Liver (tissue), 9 donors: ENCODE data around the gene RAB35. TPM values are rescaled to one million over a fixed set of nuclear protein-coding genes. Genes with fewer than 3 reads are reported as not detected.

Experiments
- DNase-seq: peaks from one replicate; pipeline ENCODE4 v3.0.0-alpha.2; 2017; ENCODE audit warnings: low spot score
- H3K27ac ChIP-seq, 2 donors: one replicate each; pipeline ENCODE4 v1.7.0; 2013; ENCODE audit warnings: inconsistent platforms in 2 of 2, low read length in 2 of 2, control low read depth in 1 of 2, low read depth in 1 of 2, mild to moderate bottlenecking in 1 of 2
- H3K27me3 ChIP-seq, 4 donors: one replicate each; pipeline versions ENCODE4 v1.6.1 to v1.7.0; 2013; ENCODE audit warnings: low read length in 3 of 4, inconsistent platforms in 1 of 4, mild to moderate bottlenecking in 1 of 4, moderate library complexity in 1 of 4; ENCODE audit not compliant: control insufficient read depth in 4 of 4, insufficient read depth in 4 of 4
- H3K36me3 ChIP-seq, 4 donors: one replicate each; pipeline versions ENCODE4 v1.6.1 to v1.7.0; 2013; ENCODE audit warnings: low read length in 3 of 4, mild to moderate bottlenecking in 3 of 4, low read depth in 1 of 4, moderate library complexity in 1 of 4; ENCODE audit not compliant: control insufficient read depth in 4 of 4, insufficient read depth in 3 of 4
- H3K4me1 ChIP-seq, 4 donors: one replicate each; pipeline versions ENCODE4 v1.6.1 to v1.7.0; 2013; ENCODE audit warnings: low read length in 3 of 4, mild to moderate bottlenecking in 3 of 4, moderate library complexity in 1 of 4; ENCODE audit not compliant: control insufficient read depth in 4 of 4, insufficient read depth in 4 of 4
- H3K4me3 ChIP-seq, 3 donors: one replicate each; pipeline versions ENCODE4 v1.6.1 to v1.7.0; 2013; ENCODE audit warnings: low read length in 3 of 3, control low read depth in 1 of 3, low read depth in 1 of 3, mild to moderate bottlenecking in 1 of 3
- H3K9ac ChIP-seq, 2 donors: one replicate each; pipeline ENCODE4 v1.7.0; 2013; ENCODE audit warnings: low read length in 2 of 2, mild to moderate bottlenecking in 2 of 2, moderate library complexity in 2 of 2, control low read depth in 1 of 2, low read depth in 1 of 2
- H3K9me3 ChIP-seq, 4 donors: one replicate each; pipeline versions ENCODE4 v1.6.1 to v1.7.0; 2013; ENCODE audit warnings: low read length in 3 of 4; ENCODE audit not compliant: control insufficient read depth in 4 of 4
- EGR1 ChIP-seq, 2 donors: IDR thresholded peaks; 2 replicates each; pipeline ENCODE4 v1.6.1; 2016 to 2018; ENCODE audit warnings: antibody characterized with exemption in 2 of 2, low read depth in 2 of 2
- FOXA1 ChIP-seq: IDR thresholded peaks from 2 replicates; pipeline ENCODE4 v1.6.1; 2016; ENCODE audit warnings: antibody characterized with exemption
- FOXA2 ChIP-seq: IDR thresholded peaks from 2 replicates; pipeline ENCODE4 v1.6.1; 2016; ENCODE audit warnings: antibody characterized with exemption
- HNF4A ChIP-seq, 2 donors: conservative IDR thresholded peaks; 2 replicates each; pipeline ENCODE4 v1.6.1; 2016; ENCODE audit warnings: antibody characterized with exemption in 2 of 2, mild to moderate bottlenecking in 2 of 2
- HNF4G ChIP-seq: IDR thresholded peaks from 2 replicates; pipeline ENCODE4 v1.6.1; 2016; ENCODE audit warnings: antibody characterized with exemption
- JUND ChIP-seq, 2 donors: IDR thresholded peaks; 2 replicates each; pipeline ENCODE4 v1.6.1; 2016; ENCODE audit warnings: antibody characterized with exemption in 2 of 2
- NR2F2 ChIP-seq: IDR thresholded peaks from 2 replicates; pipeline ENCODE4 v1.6.1; 2016; ENCODE audit warnings: antibody characterized with exemption
- RAD21 ChIP-seq, 2 donors: IDR thresholded peaks; 2 replicates each; pipeline ENCODE4 v1.6.1; 2016; ENCODE audit warnings: antibody characterized with exemption in 2 of 2, mild to moderate bottlenecking in 2 of 2
- RXRA ChIP-seq, 2 donors: IDR thresholded peaks; 2 replicates each; pipeline ENCODE4 v1.6.1; 2017 to 2018; ENCODE audit warnings: antibody characterized with exemption in 2 of 2, mild to moderate bottlenecking in 1 of 2
- SP1 ChIP-seq: IDR thresholded peaks from 2 replicates; pipeline ENCODE4 v1.6.1; 2018; ENCODE audit warnings: antibody characterized with exemption, mild to moderate bottlenecking
- TAF1 ChIP-seq: conservative IDR thresholded peaks from 2 replicates; pipeline ENCODE4 v1.6.1; 2016; ENCODE audit warnings: antibody characterized with exemption, mild to moderate bottlenecking
- YY1 ChIP-seq: IDR thresholded peaks from 2 replicates; pipeline ENCODE4 v1.6.1; 2016; ENCODE audit warnings: antibody characterized with exemption, mild to moderate bottlenecking
- WGBS: extraction: QIAGEN DNeasy Blood & Tissue Kit; methylation state at CpG from one replicate; pipeline ENCODE4 v1.1.7; 2013; 5-methylcytosine and 5-hydroxymethylcytosine counted together
- polyA plus RNA-seq, 2 donors: library from polyadenylated mRNA; stranded (reverse) in 1 of 2; unstranded in 1 of 2; fragments of 200-250 nt in 1 of 2; fragments of >200 nt in 1 of 2; fragmentation: Nextera tagmentation in 1 of 2; extraction: Ambion mirVana in 1 of 2; gene quantifications; one replicate each; pipeline versions ENCODE4 v1.2.1 to v1.2.3, GENCODE V29; 2013 to 2015
- total RNA-seq, 2 donors: library from RNA; depleted of rRNA; stranded (reverse); fragments of >200 nt; gene quantifications; one replicate each; pipeline ENCODE4 v1.2.3, GENCODE V29; 2014
- TF ChIP-seq, protein P1 (sequence below): IDR thresholded peaks from 2 replicates; pipeline ENCODE4 v1.6.1; 2016; ENCODE audit warnings: antibody characterized with exemption
- TF ChIP-seq, protein P2 (sequence below): fragments of 150-350 bp; IDR thresholded peaks from 2 replicates; pipeline ENCODE4 v1.5.1; 2017; ENCODE audit warnings: improper control_type of control experiment, low read depth, low read length; ENCODE audit not compliant: missing input control
- TF ChIP-seq, protein P3 (sequence below): IDR thresholded peaks from 2 replicates; pipeline ENCODE4 v1.6.1; 2016; ENCODE audit warnings: antibody characterized with exemption
- TF ChIP-seq, protein P4 (sequence below): IDR thresholded peaks from 2 replicates; pipeline ENCODE4 v1.6.1; 2016; ENCODE audit warnings: antibody characterized with exemption, mild to moderate bottlenecking
- TF ChIP-seq, protein P5 (sequence below): IDR thresholded peaks from 2 replicates; pipeline ENCODE4 v1.6.1; 2016; ENCODE audit warnings: antibody characterized with exemption
- donor health status: healthy.
- donor health status: healthy.
- donor health status: healthy.
- donor health status: healthy.
- donor health status: healthy.

The RAB35 gene
- total and polyA plus RNA-seq, 4 donors: 7.4 to 14.4 (median 10.2) TPM

GRCh38 chr12:120067084-120067869 lies 49.3 kb downstream of the RAB35 start:
- no peak overlapping the region for H3K4me3 ChIP-seq
- 94% methylated on average over 3 of the region's 3 CpGs for WGBS
- no peaks in the 10 kb centered on the region for H3K36me3 ChIP-seq
- no peak overlapping the region for H3K9ac ChIP-seq
- peaks cover 2 to 16% (median 13%) of the 10 kb centered on the region in 4 donors for H3K4me1 ChIP-seq
- no peak for DNase-seq
- H3K9me3 ChIP-seq: no peaks in the 10 kb centered on the region
- H3K27ac ChIP-seq: no peak overlapping the region
- no peaks in the 10 kb centered on the region for H3K27me3 ChIP-seq
- no peak for TF ChIP-seq EGR1 (IDR thresholded peaks at IDR 0.05; ENCODE audit: low read depth in 2 of 2)
- TF ChIP-seq NR2F2: no peak
- TF ChIP-seq HNF4G: no peak
- no peak for TF ChIP-seq YY1
- no peak for TF ChIP-seq HNF4A (conservative IDR thresholded peaks at IDR 0.05)
- TF ChIP-seq, protein P1, sequence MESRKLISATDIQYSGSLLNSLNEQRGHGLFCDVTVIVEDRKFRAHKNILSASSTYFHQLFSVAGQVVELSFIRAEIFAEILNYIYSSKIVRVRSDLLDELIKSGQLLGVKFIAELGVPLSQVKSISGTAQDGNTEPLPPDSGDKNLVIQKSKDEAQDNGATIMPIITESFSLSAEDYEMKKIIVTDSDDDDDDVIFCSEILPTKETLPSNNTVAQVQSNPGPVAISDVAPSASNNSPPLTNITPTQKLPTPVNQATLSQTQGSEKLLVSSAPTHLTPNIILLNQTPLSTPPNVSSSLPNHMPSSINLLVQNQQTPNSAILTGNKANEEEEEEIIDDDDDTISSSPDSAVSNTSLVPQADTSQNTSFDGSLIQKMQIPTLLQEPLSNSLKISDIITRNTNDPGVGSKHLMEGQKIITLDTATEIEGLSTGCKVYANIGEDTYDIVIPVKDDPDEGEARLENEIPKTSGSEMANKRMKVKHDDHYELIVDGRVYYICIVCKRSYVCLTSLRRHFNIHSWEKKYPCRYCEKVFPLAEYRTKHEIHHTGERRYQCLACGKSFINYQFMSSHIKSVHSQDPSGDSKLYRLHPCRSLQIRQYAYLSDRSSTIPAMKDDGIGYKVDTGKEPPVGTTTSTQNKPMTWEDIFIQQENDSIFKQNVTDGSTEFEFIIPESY: no peak
- TF ChIP-seq, protein P2, sequence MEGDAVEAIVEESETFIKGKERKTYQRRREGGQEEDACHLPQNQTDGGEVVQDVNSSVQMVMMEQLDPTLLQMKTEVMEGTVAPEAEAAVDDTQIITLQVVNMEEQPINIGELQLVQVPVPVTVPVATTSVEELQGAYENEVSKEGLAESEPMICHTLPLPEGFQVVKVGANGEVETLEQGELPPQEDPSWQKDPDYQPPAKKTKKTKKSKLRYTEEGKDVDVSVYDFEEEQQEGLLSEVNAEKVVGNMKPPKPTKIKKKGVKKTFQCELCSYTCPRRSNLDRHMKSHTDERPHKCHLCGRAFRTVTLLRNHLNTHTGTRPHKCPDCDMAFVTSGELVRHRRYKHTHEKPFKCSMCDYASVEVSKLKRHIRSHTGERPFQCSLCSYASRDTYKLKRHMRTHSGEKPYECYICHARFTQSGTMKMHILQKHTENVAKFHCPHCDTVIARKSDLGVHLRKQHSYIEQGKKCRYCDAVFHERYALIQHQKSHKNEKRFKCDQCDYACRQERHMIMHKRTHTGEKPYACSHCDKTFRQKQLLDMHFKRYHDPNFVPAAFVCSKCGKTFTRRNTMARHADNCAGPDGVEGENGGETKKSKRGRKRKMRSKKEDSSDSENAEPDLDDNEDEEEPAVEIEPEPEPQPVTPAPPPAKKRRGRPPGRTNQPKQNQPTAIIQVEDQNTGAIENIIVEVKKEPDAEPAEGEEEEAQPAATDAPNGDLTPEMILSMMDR: no peak
- no peak for TF ChIP-seq JUND (IDR thresholded peaks at IDR 0.05)
- TF ChIP-seq, protein P3, sequence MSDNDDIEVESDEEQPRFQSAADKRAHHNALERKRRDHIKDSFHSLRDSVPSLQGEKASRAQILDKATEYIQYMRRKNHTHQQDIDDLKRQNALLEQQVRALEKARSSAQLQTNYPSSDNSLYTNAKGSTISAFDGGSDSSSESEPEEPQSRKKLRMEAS: no peak
- TF ChIP-seq, protein P4, sequence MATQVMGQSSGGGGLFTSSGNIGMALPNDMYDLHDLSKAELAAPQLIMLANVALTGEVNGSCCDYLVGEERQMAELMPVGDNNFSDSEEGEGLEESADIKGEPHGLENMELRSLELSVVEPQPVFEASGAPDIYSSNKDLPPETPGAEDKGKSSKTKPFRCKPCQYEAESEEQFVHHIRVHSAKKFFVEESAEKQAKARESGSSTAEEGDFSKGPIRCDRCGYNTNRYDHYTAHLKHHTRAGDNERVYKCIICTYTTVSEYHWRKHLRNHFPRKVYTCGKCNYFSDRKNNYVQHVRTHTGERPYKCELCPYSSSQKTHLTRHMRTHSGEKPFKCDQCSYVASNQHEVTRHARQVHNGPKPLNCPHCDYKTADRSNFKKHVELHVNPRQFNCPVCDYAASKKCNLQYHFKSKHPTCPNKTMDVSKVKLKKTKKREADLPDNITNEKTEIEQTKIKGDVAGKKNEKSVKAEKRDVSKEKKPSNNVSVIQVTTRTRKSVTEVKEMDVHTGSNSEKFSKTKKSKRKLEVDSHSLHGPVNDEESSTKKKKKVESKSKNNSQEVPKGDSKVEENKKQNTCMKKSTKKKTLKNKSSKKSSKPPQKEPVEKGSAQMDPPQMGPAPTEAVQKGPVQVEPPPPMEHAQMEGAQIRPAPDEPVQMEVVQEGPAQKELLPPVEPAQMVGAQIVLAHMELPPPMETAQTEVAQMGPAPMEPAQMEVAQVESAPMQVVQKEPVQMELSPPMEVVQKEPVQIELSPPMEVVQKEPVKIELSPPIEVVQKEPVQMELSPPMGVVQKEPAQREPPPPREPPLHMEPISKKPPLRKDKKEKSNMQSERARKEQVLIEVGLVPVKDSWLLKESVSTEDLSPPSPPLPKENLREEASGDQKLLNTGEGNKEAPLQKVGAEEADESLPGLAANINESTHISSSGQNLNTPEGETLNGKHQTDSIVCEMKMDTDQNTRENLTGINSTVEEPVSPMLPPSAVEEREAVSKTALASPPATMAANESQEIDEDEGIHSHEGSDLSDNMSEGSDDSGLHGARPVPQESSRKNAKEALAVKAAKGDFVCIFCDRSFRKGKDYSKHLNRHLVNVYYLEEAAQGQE: no peak
- TF ChIP-seq, protein P5, sequence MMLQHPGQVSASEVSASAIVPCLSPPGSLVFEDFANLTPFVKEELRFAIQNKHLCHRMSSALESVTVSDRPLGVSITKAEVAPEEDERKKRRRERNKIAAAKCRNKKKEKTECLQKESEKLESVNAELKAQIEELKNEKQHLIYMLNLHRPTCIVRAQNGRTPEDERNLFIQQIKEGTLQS: no peak
- TF ChIP-seq FOXA1: no peak
- no peak for TF ChIP-seq RXRA (IDR thresholded peaks at IDR 0.05)
- TF ChIP-seq TAF1: no peak
- no peak for TF ChIP-seq SP1
- no peak for TF ChIP-seq FOXA2
- TF ChIP-seq RAD21 (IDR thresholded peaks at IDR 0.05): no peak
